RWPE2 (cell line): Measurements from ENCODE around the gene LRAT.

ENCODE experiments used
- ATAC-seq: fragments of 200-7000 bp; cut with Tn5 transposase; 3 replicates; pipeline ENCODE4 v1.9.1; 2021; ENCODE audit warnings: low read depth
- DNase-seq: peaks from one replicate; pipeline ENCODE4 v3.0.0-alpha.2; 2020; ENCODE audit warnings: low spot score
- H3K27ac ChIP-seq: fragments of 450-650 bp; 2 replicates; pipeline ENCODE4 v1.5.1; 2017; ENCODE audit warnings: mild to moderate bottlenecking; ENCODE audit not compliant: poor library complexity, severe bottlenecking
- H3K27me3 ChIP-seq: fragments of 250-450 bp; sonication (Bioruptor Pico); 2 replicates; pipeline ENCODE4 v1.5.1; 2021; ENCODE audit warnings: mild to moderate bottlenecking, moderate library complexity; ENCODE audit not compliant: insufficient read depth, poor library complexity, severe bottlenecking
- H3K36me3 ChIP-seq: fragments of 250-450 bp; sonication (Bioruptor Pico); 2 replicates; pipeline ENCODE4 v1.5.1; 2020; ENCODE audit warnings: low read depth, mild to moderate bottlenecking, moderate library complexity
- H3K4me1 ChIP-seq: fragments of 250-450 bp; sonication (Bioruptor Pico); 2 replicates; pipeline ENCODE4 v1.5.1; 2021; ENCODE audit warnings: mild to moderate bottlenecking, moderate library complexity; ENCODE audit not compliant: insufficient read depth, poor library complexity, severe bottlenecking
- H3K4me3 ChIP-seq: fragments of 250-450 bp; sonication (Bioruptor Pico); 2 replicates; pipeline ENCODE4 v1.5.1; 2021; ENCODE audit warnings: mild to moderate bottlenecking, moderate library complexity; ENCODE audit not compliant: severe bottlenecking
- H3K9me3 ChIP-seq: fragments of 250-450 bp; sonication (Bioruptor Pico); 2 replicates; pipeline ENCODE4 v1.5.1; 2021; ENCODE audit warnings: mild to moderate bottlenecking, moderate library complexity; ENCODE audit not compliant: severe bottlenecking
- TF ChIP-seq, protein P1 (sequence below): fragments of 450-650 bp; IDR thresholded peaks from one replicate; pipeline ENCODE4 v1.5.1; 2017; ENCODE audit warnings: mild to moderate bottlenecking, moderate library complexity; ENCODE audit not compliant: poor library complexity, severe bottlenecking

Gene LRAT

GRCh38 chr4:154781126-154781982 lies 37.6 kb downstream of the LRAT start, which contains the start of gene RBM46:
RBM46 (plus strand) TSS chr4:154781272; CDS start chr4:154796753, 15,481 bp downstream.
- ATAC-seq (no peak), DNase-seq (peak; percentile 47)
- Histone ChIP-seq H3K9me3 (no peaks in the 10 kb centered on the region), H3K36me3 (no peaks in the 10 kb centered on the region), H3K27ac (no peak within 1 kb of the TSS), H3K4me3 (no peak within 1 kb of the TSS), H3K4me1 (no peaks in the 10 kb centered on the region), H3K27me3 (peaks cover 7% of the 10 kb centered on the region)
- TF ChIP-seq, protein P1, sequence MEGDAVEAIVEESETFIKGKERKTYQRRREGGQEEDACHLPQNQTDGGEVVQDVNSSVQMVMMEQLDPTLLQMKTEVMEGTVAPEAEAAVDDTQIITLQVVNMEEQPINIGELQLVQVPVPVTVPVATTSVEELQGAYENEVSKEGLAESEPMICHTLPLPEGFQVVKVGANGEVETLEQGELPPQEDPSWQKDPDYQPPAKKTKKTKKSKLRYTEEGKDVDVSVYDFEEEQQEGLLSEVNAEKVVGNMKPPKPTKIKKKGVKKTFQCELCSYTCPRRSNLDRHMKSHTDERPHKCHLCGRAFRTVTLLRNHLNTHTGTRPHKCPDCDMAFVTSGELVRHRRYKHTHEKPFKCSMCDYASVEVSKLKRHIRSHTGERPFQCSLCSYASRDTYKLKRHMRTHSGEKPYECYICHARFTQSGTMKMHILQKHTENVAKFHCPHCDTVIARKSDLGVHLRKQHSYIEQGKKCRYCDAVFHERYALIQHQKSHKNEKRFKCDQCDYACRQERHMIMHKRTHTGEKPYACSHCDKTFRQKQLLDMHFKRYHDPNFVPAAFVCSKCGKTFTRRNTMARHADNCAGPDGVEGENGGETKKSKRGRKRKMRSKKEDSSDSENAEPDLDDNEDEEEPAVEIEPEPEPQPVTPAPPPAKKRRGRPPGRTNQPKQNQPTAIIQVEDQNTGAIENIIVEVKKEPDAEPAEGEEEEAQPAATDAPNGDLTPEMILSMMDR: no peak

- ATAC-seq: no peak
- DNase-seq: no peak
- TF ChIP-seq, protein P1: no peak
- Histone ChIP-seq H3K27ac (no peak overlapping the region), H3K4me1 (no peaks in the 10 kb centered on the region), H3K36me3 (no peaks in the 10 kb centered on the region), H3K27me3 (peaks cover 7% of the 10 kb centered on the region), H3K4me3 (no peak overlapping the region), H3K9me3 (no peaks in the 10 kb centered on the region)
These were observed 38.1 kb downstream of the LRAT start for GRCh38 chr4:154781983-154782293.
